K562 (cell line): ENCODE data around the gene GRM5. TPM values are rescaled to one million over a fixed set of nuclear protein-coding genes. Genes with fewer than 3 reads are reported as not detected.
"Not testable (repeated sequence)": the region's sequence is repeated elsewhere in the genome, so short reads cannot be mapped to it uniquely, and the experiment has no call there.

Experiments used
- ATAC-seq: fragments of 200-7000 bp; cut with Tn5 transposase; 3 replicates; pipeline ENCODE4 v1.9.1; 2020; ENCODE audit warnings: moderate library complexity
- BruUV-seq: library from RNA; stranded (reverse); fragments of 400-500 nt; replicated peaks from 2 replicates; lab custom pipeline; 2021; lab: Mats Ljungman, UMichigan
- CTCF ChIA-PET: fragments of 300-600 bp; formaldehyde crosslinking; extraction: SDS; loops from one replicate; lab custom pipeline; 2021; ENCODE audit warnings: low intra/inter-chr PET ratio; lab: Yijun Ruan, JAX
- POLR2A ChIA-PET: fragments of 300-600, 350-650 bp; sonication (Branson Sonifier 250); formaldehyde crosslinking; extraction: SDS; loops from one replicate; lab custom pipeline; 2021; ENCODE audit warnings: antibody characterized with exemption, inconsistent platforms; lab: Yijun Ruan, JAX
- DNase-seq, 4 experiments: peaks; one replicate each; pipeline versions ENCODE4 v3.0.0 to v3.0.0-alpha.2; 2011 to 2018; ENCODE audit warnings: low spot score in 3 of 4, mixed read lengths in 3 of 4; ENCODE audit errors: extremely low read depth in 1 of 4
- FAIRE-seq: peaks from 2 replicates; lab custom pipeline; 2011; peaks lifted over from hg19 to GRCh38; lab: Jason Lieb, UNC
- H2AFZ ChIP-seq: 2 replicates; pipeline ENCODE4 v1.6.0; 2011; ENCODE audit warnings: low read depth, low read length, control low read depth, inconsistent platforms
- H3K27ac ChIP-seq: fragments of 200-600 bp; 3 replicates; pipeline ENCODE4 v1.8.0; 2011; ENCODE audit warnings: low read depth, mild to moderate bottlenecking, control low read depth, inconsistent platforms, low read length, moderate library complexity, mixed read lengths; ENCODE audit errors: extremely low read depth
- H3K27me3 ChIP-seq, 2 experiments: fragments of 300-600 bp in 1 of 2; 2 replicates in 1 of 2; 3 replicates in 1 of 2; pipeline versions ENCODE4 v1.6.0 to v1.8.0; 2011; ENCODE audit warnings: inconsistent platforms in 2 of 2, low read length in 2 of 2, mild to moderate bottlenecking in 1 of 2, mixed read lengths in 1 of 2, moderate library complexity in 1 of 2; ENCODE audit not compliant: control insufficient read depth in 2 of 2, insufficient read depth in 2 of 2
- H3K36me3 ChIP-seq: fragments of 300-600 bp; 3 replicates; pipeline ENCODE4 v1.8.0; 2011; ENCODE audit warnings: mild to moderate bottlenecking, low read length, inconsistent platforms; ENCODE audit not compliant: control insufficient read depth, insufficient read depth
- H3K4me1 ChIP-seq, 2 experiments: fragments of 200-600 bp in 1 of 2; replicated peaks in 1 of 2; 2 replicates in 1 of 2; 3 replicates in 1 of 2; pipeline versions ENCODE4 v1.5.1 to v1.8.0; 2011; ENCODE audit warnings: inconsistent platforms in 2 of 2, low read length in 2 of 2, mild to moderate bottlenecking in 1 of 2, mixed read lengths in 1 of 2, moderate library complexity in 1 of 2; ENCODE audit not compliant: control insufficient read depth in 2 of 2, insufficient read depth in 2 of 2
- H3K4me2 ChIP-seq: 2 replicates; pipeline ENCODE4 v1.6.1; 2011; ENCODE audit warnings: low read length, control low read depth, inconsistent platforms, mixed read lengths; ENCODE audit not compliant: insufficient read depth
- H3K4me3 ChIP-seq: fragments of 200-600 bp; sonication (generic), shearing (Covaris generic); 2 replicates; pipeline ENCODE4 v1.5.1; 2016; ENCODE audit warnings: control low read depth, inconsistent platforms
- H3K79me2 ChIP-seq: fragments of 200-600 bp; 3 replicates; pipeline ENCODE4 v1.8.0; 2011; ENCODE audit warnings: low read length, inconsistent platforms; ENCODE audit not compliant: control insufficient read depth, insufficient read depth
- H3K9ac ChIP-seq, 2 experiments: 2 replicates each; pipeline versions ENCODE4 v1.6.0 to v1.6.1; 2011; ENCODE audit warnings: low read depth in 2 of 2, low read length in 2 of 2, control low read depth in 1 of 2, inconsistent platforms in 1 of 2, mild to moderate bottlenecking in 1 of 2, mixed read lengths in 1 of 2; ENCODE audit not compliant: insufficient read depth in 1 of 2
- H3K9me1 ChIP-seq: one replicate; pipeline ENCODE4 v1.6.0; 2011; ENCODE audit warnings: inconsistent platforms, mild to moderate bottlenecking, low read length, moderate library complexity; ENCODE audit not compliant: control insufficient read depth, insufficient read depth
- H3K9me3 ChIP-seq: replicated peaks from 2 replicates; pipeline ENCODE4 v1.5.1; 2011; ENCODE audit warnings: low read depth, low read length, inconsistent platforms; ENCODE audit not compliant: control insufficient read depth, insufficient read depth
- H4K20me1 ChIP-seq: replicated peaks from 2 replicates; pipeline ENCODE4 v1.6.1; 2011; ENCODE audit warnings: low read length, inconsistent platforms, mixed read lengths; ENCODE audit not compliant: control insufficient read depth, insufficient read depth
- FOXK1 ChIP-seq: sonication (generic); formaldehyde crosslinking; IDR thresholded peaks from 2 replicates; pipeline ENCODE4 v1.8.0; 2022; ENCODE audit warnings: missing genetic modification reagents, mild to moderate bottlenecking, borderline replicate concordance
- HMG20B ChIP-seq: fragments of 250-450 bp; sonication (Bioruptor Pico); IDR thresholded peaks from 2 replicates; pipeline ENCODE4 v1.5.0; 2021; ENCODE audit warnings: mild to moderate bottlenecking
- JUNB ChIP-seq: fragments of 450-650 bp; formaldehyde crosslinking; conservative IDR thresholded peaks from 2 replicates; pipeline ENCODE4 v1.4.0; 2020; ENCODE audit warnings: mild to moderate bottlenecking
- KHSRP ChIP-seq: fragments of 450-650 bp; IDR thresholded peaks from 2 replicates; pipeline ENCODE4 v1.6.1; 2017
- PTTG1 ChIP-seq: fragments of 450-650 bp; IDR thresholded peaks from 2 replicates; pipeline ENCODE4 v1.6.1; 2016; ENCODE audit warnings: low read depth, mild to moderate bottlenecking, missing genetic modification characterization, missing compliant biosample characterization
- RNF2 ChIP-seq: sonication (generic); IDR thresholded peaks from 2 replicates; pipeline ENCODE4 v1.6.1; 2016
- SAFB2 ChIP-seq: fragments of 200-400 bp; formaldehyde crosslinking; IDR thresholded peaks from 2 replicates; pipeline ENCODE4 v1.6.1; 2018; ENCODE audit warnings: borderline replicate concordance, low read length, low read depth, moderate library complexity; ENCODE audit not compliant: severe bottlenecking
- SMARCC2 ChIP-seq: fragments of 450-650 bp; IDR thresholded peaks from 2 replicates; pipeline ENCODE4 v1.6.1; 2017; ENCODE audit warnings: antibody characterized with exemption, moderate library complexity, mild to moderate bottlenecking, low read depth
- TFAM ChIP-seq: fragments of 250-450 bp; sonication (Bioruptor Pico); conservative IDR thresholded peaks from 2 replicates; pipeline ENCODE4 v1.5.0; 2021; ENCODE audit warnings: mild to moderate bottlenecking, moderate library complexity
- ZNF121 ChIP-seq: sonication (generic); formaldehyde crosslinking; conservative IDR thresholded peaks from 2 replicates; pipeline ENCODE4 v1.8.0; 2022; ENCODE audit warnings: missing genetic modification reagents
- ZNF133 ChIP-seq: fragments of 250-450 bp; sonication (Bioruptor Pico); IDR thresholded peaks from 2 replicates; pipeline ENCODE4 v1.4.0; 2020; ENCODE audit warnings: mild to moderate bottlenecking
- ZNF3 ChIP-seq: fragments of 250-450 bp; sonication (Bioruptor Pico); IDR thresholded peaks from 2 replicates; pipeline ENCODE4 v1.5.0; 2021; ENCODE audit warnings: mild to moderate bottlenecking, moderate library complexity
- ZNF551 ChIP-seq: fragments of 250-450 bp; sonication (Bioruptor Pico); IDR thresholded peaks from 2 replicates; pipeline ENCODE4 v1.5.0; 2021; ENCODE audit warnings: mild to moderate bottlenecking, moderate library complexity
- ZNF584 ChIP-seq: fragments of 200-800 bp; sonication (Bioruptor generic); IDR thresholded peaks from 2 replicates; pipeline ENCODE4 v1.6.1; 2016; ENCODE audit warnings: low read depth, mild to moderate bottlenecking, missing genetic modification characterization, missing compliant biosample characterization
- ZNF75A ChIP-seq: fragments of 450-650 bp; formaldehyde crosslinking; IDR thresholded peaks from 2 replicates; pipeline ENCODE4 v1.4.0; 2020; ENCODE audit warnings: mild to moderate bottlenecking
- in situ Hi-C: fragments of 300-500 bp; cut with MboI; formaldehyde crosslinking; loops from 4 replicates; pipeline ENCODE4 v1.15.0; 2018; ENCODE audit warnings: inconsistent platforms, mixed read lengths
- intact Hi-C: fragments of 100-400 bp; cut with micrococcal nuclease; formaldehyde crosslinking; loops from 2 replicates; pipeline ENCODE4 v1.14.2; 2022
- polyA plus RNA-seq, 8 experiments: library from polyadenylated mRNA; depleted of rRNA in 4 of 8; stranded (reverse) in 5 of 8; unstranded in 3 of 8; fragments of >200 nt; fragmentation: Nextera tagmentation in 2 of 8; fragmentation: Illumina TruSeq in 1 of 8; extraction: Ambion mirVana in 2 of 8; extraction: Trizol in 1 of 8; gene quantifications; 2 replicates each; pipeline versions ENCODE4 v1.2.1 to v1.2.3, GENCODE V29; 2011 to 2014; ENCODE audit warnings: inconsistent platforms in 1 of 8, missing spikeins in 1 of 8
- total RNA-seq, 7 experiments: library from RNA; depleted of rRNA in 6 of 7; stranded (reverse); fragments of >200 nt in 6 of 7; fragmentation: Illumina TruSeq in 2 of 7; extraction: Trizol in 2 of 7; gene quantifications; 2 replicates each; pipeline versions ENCODE4 v1.2.1 to v1.2.3, GENCODE V29; 2011 to 2021; ENCODE audit warnings: low replicate concordance in 1 of 7
- TF ChIP-seq, protein P1 (sequence below): sonication (generic); formaldehyde crosslinking; IDR thresholded peaks from 2 replicates; pipeline ENCODE4 v1.8.1; 2023; ENCODE audit warnings: mild to moderate bottlenecking, missing genetic modification reagents, moderate library complexity
- TF ChIP-seq, protein P2 (sequence below): fragments of 450-650 bp; IDR thresholded peaks from 2 replicates; pipeline ENCODE4 v1.6.1; 2016; ENCODE audit warnings: antibody characterized with exemption

Gene GRM5
- total and polyA plus RNA-seq, 9 of the 15 experiments (the other 6 are each of a cell fraction or from before 2014, with no cell fraction given) = not detected

DNA sequence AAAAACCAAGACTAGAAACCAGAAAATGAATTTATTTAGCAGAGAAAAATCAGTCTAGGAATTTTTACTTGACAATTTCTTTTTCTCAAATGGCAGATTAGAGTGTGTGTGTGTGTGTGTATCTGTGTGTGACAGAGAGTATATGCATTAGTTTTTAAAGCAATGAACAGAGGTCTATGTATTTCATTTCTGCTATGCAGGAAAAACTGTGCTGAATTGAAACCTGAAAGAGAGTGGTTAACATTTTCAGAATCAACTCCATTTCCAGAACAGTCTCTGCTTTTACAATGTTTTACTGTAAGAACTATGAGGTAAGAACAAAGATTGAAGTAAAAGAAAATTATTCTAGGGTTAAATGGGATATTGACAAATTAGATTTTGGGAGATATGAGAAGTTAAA, 114.8 kb downstream of the GRM5 start:
- intact Hi-C loops = no loop called here
- TF ChIP-seq, protein P1, sequence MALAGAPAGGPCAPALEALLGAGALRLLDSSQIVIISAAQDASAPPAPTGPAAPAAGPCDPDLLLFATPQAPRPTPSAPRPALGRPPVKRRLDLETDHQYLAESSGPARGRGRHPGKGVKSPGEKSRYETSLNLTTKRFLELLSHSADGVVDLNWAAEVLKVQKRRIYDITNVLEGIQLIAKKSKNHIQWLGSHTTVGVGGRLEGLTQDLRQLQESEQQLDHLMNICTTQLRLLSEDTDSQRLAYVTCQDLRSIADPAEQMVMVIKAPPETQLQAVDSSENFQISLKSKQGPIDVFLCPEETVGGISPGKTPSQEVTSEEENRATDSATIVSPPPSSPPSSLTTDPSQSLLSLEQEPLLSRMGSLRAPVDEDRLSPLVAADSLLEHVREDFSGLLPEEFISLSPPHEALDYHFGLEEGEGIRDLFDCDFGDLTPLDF = no peak
- TF ChIP-seq ZNF133 (CRISPR knock-in tag) (no peak), TFAM (CRISPR knock-in tag) (no peak), JUNB (CRISPR knock-in tag) (no peak), KHSRP (no peak), ZNF3 (CRISPR knock-in tag) (no peak), FOXK1 (CRISPR knock-in tag) (no peak), ZNF551 (no peak), ZNF584 (CRISPR knock-in tag) (no peak), ZNF121 (CRISPR knock-in tag) (no peak), RNF2 (no peak), ZNF75A (CRISPR knock-in tag) (no peak), HMG20B (CRISPR knock-in tag) (no peak), PTTG1 (tag) (no peak), SMARCC2 (no peak), SAFB2 (no peak)
- TF ChIP-seq, protein P2, sequence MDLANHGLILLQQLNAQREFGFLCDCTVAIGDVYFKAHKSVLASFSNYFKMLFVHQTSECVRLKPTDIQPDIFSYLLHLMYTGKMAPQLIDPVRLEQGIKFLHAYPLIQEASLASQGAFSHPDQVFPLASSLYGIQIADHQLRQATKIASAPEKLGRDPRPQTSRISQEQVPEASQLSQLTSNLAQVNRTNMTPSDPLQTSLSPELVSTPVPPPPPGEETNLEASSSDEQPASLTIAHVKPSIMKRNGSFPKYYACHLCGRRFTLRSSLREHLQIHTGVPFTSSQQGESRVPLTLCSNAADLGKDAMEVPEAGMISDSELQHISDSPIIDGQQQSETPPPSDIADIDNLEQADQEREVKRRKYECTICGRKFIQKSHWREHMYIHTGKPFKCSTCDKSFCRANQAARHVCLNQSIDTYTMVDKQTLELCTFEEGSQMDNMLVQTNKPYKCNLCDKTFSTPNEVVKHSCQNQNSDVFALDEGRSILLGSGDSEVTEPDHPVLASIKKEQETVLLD = no peak
- H4K20me1 ChIP-seq = no peaks in the 10 kb centered on the region
- H3K36me3 ChIP-seq = no peaks in the 10 kb centered on the region
- no peak overlapping the region for H3K4me3 ChIP-seq
- in situ Hi-C loops = no loop called here
- ATAC-seq = no peak
- H3K4me2 ChIP-seq = no peak overlapping the region
- H3K27me3 ChIP-seq = no peaks in the 10 kb centered on the region
- no peaks in the 10 kb centered on the region for H3K79me2 ChIP-seq
- no TSS peak for BruUV-seq
- H3K4me1 ChIP-seq = no peaks in the 10 kb centered on the region
- POLR2A ChIA-PET = no interaction called here
- no peaks in the 10 kb centered on the region for H3K9me3 ChIP-seq
- H2AFZ ChIP-seq = no peak overlapping the region
- H3K9me1 ChIP-seq = no peaks in the 10 kb centered on the region
- no peak for FAIRE-seq
- CTCF ChIA-PET = no interaction called here
- DNase-seq = no peak
- no peak overlapping the region for H3K9ac ChIP-seq
- no peak overlapping the region for H3K27ac ChIP-seq

DNA sequence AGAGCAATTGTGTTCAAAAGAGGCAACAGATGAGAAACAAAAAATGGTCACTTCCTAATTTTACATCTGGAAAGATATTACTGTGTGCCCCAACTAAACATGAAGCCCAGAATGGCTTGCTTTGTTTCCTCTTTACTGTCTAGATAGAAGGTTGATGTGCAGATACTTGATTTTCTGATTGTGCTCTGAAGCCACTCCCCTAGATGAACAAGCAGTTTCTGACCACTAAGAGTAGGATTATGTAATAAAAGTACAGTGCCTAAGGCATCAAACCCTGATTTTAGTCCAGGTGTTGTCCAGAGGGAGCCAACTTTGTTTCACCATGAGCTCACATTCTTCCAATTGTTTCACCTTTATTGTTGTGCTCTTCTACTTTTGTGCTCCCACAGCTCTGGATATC, 116.9 kb downstream of the GRM5 start:
- H3K9me1 ChIP-seq, POLR2A ChIA-PET, in situ Hi-C loops, H3K79me2 ChIP-seq, ATAC-seq, H3K27ac ChIP-seq, BruUV-seq, H3K4me2 ChIP-seq, H3K9ac ChIP-seq, H3K27me3 ChIP-seq, intact Hi-C loops, H3K36me3 ChIP-seq, H3K4me3 ChIP-seq, CTCF ChIA-PET, H3K9me3 ChIP-seq, DNase-seq, H3K4me1 ChIP-seq, FAIRE-seq, H2AFZ ChIP-seq, H4K20me1 ChIP-seq: not testable (repeated sequence)
